PC-3 (cell line): ENCODE results near the gene MANF. TPM values are rescaled to one million over a fixed set of nuclear protein-coding genes. Genes with fewer than 3 reads are reported as not detected.

Source experiments
- ATAC-seq: fragments of 200-7000 bp; cut with Tn5 transposase; 2 replicates; pipeline ENCODE4 v1.9.1; 2020; ENCODE audit warnings: mild to moderate bottlenecking, moderate library complexity
- BruUV-seq: library from RNA; stranded (reverse); fragments of 400-500 nt; replicated peaks from 2 replicates; lab custom pipeline; 2021; lab: Mats Ljungman, UMichigan
- CTCF ChIA-PET: fragments of 300-600 bp; sonication (Branson Sonifier 250); formaldehyde crosslinking; loops from one replicate; lab custom pipeline; 2022; ENCODE audit warnings: antibody characterized with exemption; lab: Charles Lee
- POLR2A ChIA-PET: fragments of 300-600 bp; sonication (Branson Sonifier 250); formaldehyde crosslinking; loops from one replicate; lab custom pipeline; 2022; ENCODE audit warnings: antibody characterized with exemption; ENCODE audit not compliant: unreplicated experiment; lab: Charles Lee
- DNase-seq: peaks from one replicate; pipeline ENCODE4 v3.0.0-alpha.2; 2015
- H2AFZ ChIP-seq: fragments of 300-600 bp; sonication (generic); 2 replicates; pipeline ENCODE4 v1.6.0; 2016; ENCODE audit warnings: antibody characterized with exemption, low read length
- H3F3A ChIP-seq: fragments of 300-600 bp; sonication (generic); one replicate; pipeline ENCODE4 v1.6.0; 2017; ENCODE audit warnings: antibody characterized with exemption, low read length, control low read depth, mild to moderate bottlenecking; ENCODE audit not compliant: unreplicated experiment
- H3K27ac ChIP-seq: fragments of 300-600 bp; sonication (generic); 2 replicates; pipeline ENCODE4 v1.5.1; 2016; ENCODE audit warnings: mild to moderate bottlenecking, low read length
- H3K27me3 ChIP-seq: fragments of 300-600 bp; sonication (generic); 2 replicates; pipeline ENCODE4 v1.6.1; 2016; ENCODE audit warnings: low read length, mixed read lengths
- H3K36me3 ChIP-seq: fragments of 300-600 bp; sonication (generic); 2 replicates; pipeline ENCODE4 v1.6.1; 2016; ENCODE audit warnings: low read depth, mixed run types, low read length, mixed read lengths
- H3K4me1 ChIP-seq: fragments of 300-600 bp; sonication (generic); 2 replicates; pipeline ENCODE4 v1.5.1; 2016; ENCODE audit warnings: low read length; ENCODE audit not compliant: insufficient read depth
- H3K4me2 ChIP-seq: fragments of 300-600 bp; sonication (generic); 2 replicates; pipeline ENCODE4 v1.6.0; 2016; ENCODE audit warnings: low read length
- H3K4me3 ChIP-seq: fragments of 300-600 bp; sonication (generic); 2 replicates; pipeline ENCODE4 v1.5.1; 2016; ENCODE audit warnings: mild to moderate bottlenecking, low read length, mixed read lengths
- H3K79me2 ChIP-seq: fragments of 300-600 bp; sonication (generic); 2 replicates; pipeline ENCODE4 v1.6.1; 2017; ENCODE audit warnings: low read length, mixed read lengths
- H3K9ac ChIP-seq: fragments of 300-600 bp; sonication (generic); 2 replicates; pipeline ENCODE4 v1.6.0; 2016; ENCODE audit warnings: mild to moderate bottlenecking, low read length
- H3K9me2 ChIP-seq: fragments of 300-600 bp; sonication (generic); replicated peaks from 2 replicates; pipeline ENCODE4 v1.6.1; 2016; ENCODE audit warnings: mixed run types, low read length, mixed read lengths
- H3K9me3 ChIP-seq: fragments of 300-600 bp; sonication (generic); 2 replicates; pipeline ENCODE4 v1.6.1; 2016; ENCODE audit warnings: low read length, mixed read lengths
- H4K20me1 ChIP-seq: fragments of 300-600 bp; sonication (generic); 2 replicates; pipeline ENCODE4 v1.6.1; 2016; ENCODE audit warnings: low read length, mixed read lengths
- EZH2 ChIP-seq: fragments of 300-600 bp; sonication (generic); IDR thresholded peaks from one replicate; pipeline ENCODE4 v1.6.1; 2017; ENCODE audit warnings: antibody characterized with exemption, mild to moderate bottlenecking, low read length; ENCODE audit not compliant: unreplicated experiment
- EZH2phosphoT487 ChIP-seq: fragments of 300-600 bp; sonication (generic); IDR thresholded peaks from 2 replicates; pipeline ENCODE4 v1.6.1; 2018; ENCODE audit warnings: mild to moderate bottlenecking, antibody characterized with exemption, low read length, borderline replicate concordance
- intact Hi-C: fragments of 100-400 bp; cut with micrococcal nuclease; formaldehyde crosslinking; loops from 2 replicates; pipeline ENCODE4 v1.9.0; 2023
- total RNA-seq: library from RNA; depleted of rRNA; stranded (reverse); fragments of >200 nt; gene quantifications from 2 replicates; pipeline ENCODE4 v1.2.3, GENCODE V29; 2014
- TF ChIP-seq, protein P1 (sequence below): fragments of 300-600 bp; sonication (generic); conservative IDR thresholded peaks from 2 replicates; pipeline ENCODE4 v1.5.1; 2017; ENCODE audit warnings: antibody characterized with exemption, low read depth, mild to moderate bottlenecking, low read length

Gene MANF
- total RNA-seq, 1 experiment from 2014 or later: 200 TPM

DNA sequence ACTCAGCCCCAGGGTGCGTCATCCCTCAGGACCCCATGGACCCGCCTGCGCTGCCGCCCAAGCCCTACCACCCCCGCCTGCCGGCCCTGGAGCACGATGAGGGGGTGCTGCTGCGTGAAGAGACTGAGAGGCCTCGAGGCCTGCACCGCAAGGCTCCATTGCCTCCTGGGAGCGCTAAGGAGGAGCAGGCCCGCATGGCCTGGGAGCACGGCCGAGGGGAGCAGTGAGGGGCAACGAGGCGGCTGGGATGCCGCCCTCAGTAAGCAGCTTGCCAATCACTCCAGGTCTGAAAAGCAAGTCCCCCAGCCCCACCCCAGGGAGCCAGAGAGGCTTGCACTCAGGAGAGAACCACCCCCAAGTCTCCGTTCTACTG lies 3.8 kb upstream of the MANF start:
- no peak overlapping the region for H3K9ac ChIP-seq
- no peak overlapping the region for H3K4me2 ChIP-seq
- peaks cover 6% of the 10 kb centered on the region for H4K20me1 ChIP-seq
- intact Hi-C loops: loop anchor here (10.0 kb wide), 1 partner anchor 293 kb away; the partner anchor contains the start of gene TEX264
- CTCF ChIA-PET: interaction anchor here (1.0 kb wide), 1 partner anchor 281 kb away, joined by 3 read pairs; no protein-coding TSS in a partner anchor
- ATAC-seq: no peak
- H3K4me1 ChIP-seq: peaks cover 11% of the 10 kb centered on the region
- TF ChIP-seq EZH2: no peak
- no peak for TF ChIP-seq EZH2phosphoT487
- TF ChIP-seq, protein P1, sequence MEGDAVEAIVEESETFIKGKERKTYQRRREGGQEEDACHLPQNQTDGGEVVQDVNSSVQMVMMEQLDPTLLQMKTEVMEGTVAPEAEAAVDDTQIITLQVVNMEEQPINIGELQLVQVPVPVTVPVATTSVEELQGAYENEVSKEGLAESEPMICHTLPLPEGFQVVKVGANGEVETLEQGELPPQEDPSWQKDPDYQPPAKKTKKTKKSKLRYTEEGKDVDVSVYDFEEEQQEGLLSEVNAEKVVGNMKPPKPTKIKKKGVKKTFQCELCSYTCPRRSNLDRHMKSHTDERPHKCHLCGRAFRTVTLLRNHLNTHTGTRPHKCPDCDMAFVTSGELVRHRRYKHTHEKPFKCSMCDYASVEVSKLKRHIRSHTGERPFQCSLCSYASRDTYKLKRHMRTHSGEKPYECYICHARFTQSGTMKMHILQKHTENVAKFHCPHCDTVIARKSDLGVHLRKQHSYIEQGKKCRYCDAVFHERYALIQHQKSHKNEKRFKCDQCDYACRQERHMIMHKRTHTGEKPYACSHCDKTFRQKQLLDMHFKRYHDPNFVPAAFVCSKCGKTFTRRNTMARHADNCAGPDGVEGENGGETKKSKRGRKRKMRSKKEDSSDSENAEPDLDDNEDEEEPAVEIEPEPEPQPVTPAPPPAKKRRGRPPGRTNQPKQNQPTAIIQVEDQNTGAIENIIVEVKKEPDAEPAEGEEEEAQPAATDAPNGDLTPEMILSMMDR: no peak
- H3K9me3 ChIP-seq: no peaks in the 10 kb centered on the region
- H3K9me2 ChIP-seq: no peaks in the 10 kb centered on the region
- H3K27me3 ChIP-seq: no peaks in the 10 kb centered on the region
- H2AFZ ChIP-seq: no peak overlapping the region
- peaks cover 3% of the 10 kb centered on the region for H3K36me3 ChIP-seq
- H3K27ac ChIP-seq: no peak overlapping the region
- H3K79me2 ChIP-seq: peaks cover 28% of the 10 kb centered on the region
- H3F3A ChIP-seq: no peaks in the 10 kb centered on the region
- DNase-seq: no peak
- POLR2A ChIA-PET: no interaction called here
- no peak overlapping the region for H3K4me3 ChIP-seq
- no TSS peak for BruUV-seq

DNA sequence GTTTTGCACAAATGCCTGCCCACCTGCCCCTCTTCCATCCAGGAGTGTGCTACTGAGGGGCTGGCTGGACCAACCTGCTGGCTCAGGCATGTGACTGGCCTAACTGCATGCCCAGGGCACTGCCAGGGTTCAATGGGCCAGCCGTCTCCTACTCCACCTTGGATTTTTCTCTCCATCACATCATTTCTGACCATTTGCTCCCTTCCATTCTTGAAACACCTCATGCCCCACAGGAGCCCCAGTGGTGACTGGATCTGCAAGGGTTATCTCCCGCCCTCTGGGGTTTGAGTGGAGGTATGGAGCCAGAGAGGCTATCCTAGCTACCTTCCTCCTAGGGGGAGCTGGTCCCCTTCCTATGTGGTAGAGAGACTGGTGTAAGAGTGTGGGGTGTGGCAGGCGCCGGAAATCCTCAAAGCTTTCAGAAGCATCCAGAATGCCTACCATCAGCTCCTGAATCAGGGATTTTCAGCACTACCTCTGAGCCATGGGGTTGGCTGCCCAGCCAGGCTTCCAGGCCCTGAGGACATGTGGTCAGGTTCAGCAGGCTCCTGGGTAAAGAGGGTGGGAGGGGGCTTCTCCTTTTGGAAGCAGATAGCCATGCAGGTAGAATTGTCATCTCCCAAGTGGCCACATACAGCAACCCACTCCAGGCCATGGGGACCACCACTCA lies 2.9 kb upstream of the MANF start:
- intact Hi-C loops: loop anchor here (10.0 kb wide), 1 partner anchor 293 kb away; the partner anchor contains the start of gene TEX264
- DNase-seq (no peak), ATAC-seq (no peak)
- Histone ChIP-seq H3K9me2 (no peaks in the 10 kb centered on the region), H3F3A (no peaks in the 10 kb centered on the region), H3K79me2 (peaks cover 37% of the 10 kb centered on the region), H3K27me3 (no peaks in the 10 kb centered on the region), H2AFZ (no peak overlapping the region), H3K4me1 (peaks cover 18% of the 10 kb centered on the region), H4K20me1 (peaks cover 12% of the 10 kb centered on the region), H3K9ac (no peak overlapping the region), H3K9me3 (no peaks in the 10 kb centered on the region), H3K4me3 (no peak overlapping the region), H3K4me2 (no peak overlapping the region), H3K27ac (no peak overlapping the region), H3K36me3 (peaks cover 8% of the 10 kb centered on the region)
- TF ChIP-seq EZH2 (no peak), EZH2phosphoT487 (no peak)
- TF ChIP-seq, protein P1: no peak
- CTCF ChIA-PET: no interaction called here
- no TSS peak for BruUV-seq
- POLR2A ChIA-PET: no interaction called here
